PC-3 (cell line): Measurements from ENCODE around the gene SLC27A4. TPM values are rescaled to one million over a fixed set of nuclear protein-coding genes. Genes with fewer than 3 reads are reported as not detected.
A peak's percentile ranks its signal among the peaks of the same experiment; 100 is the strongest.
"Not testable (repeated sequence)": the region's sequence is repeated elsewhere in the genome, so short reads cannot be mapped to it uniquely, and the experiment has no call there.

Source experiments
- ATAC-seq: fragments of 200-7000 bp; cut with Tn5 transposase; 2 replicates; pipeline ENCODE4 v1.9.1; 2020; ENCODE audit warnings: mild to moderate bottlenecking, moderate library complexity
- BruUV-seq: library from RNA; stranded (reverse); fragments of 400-500 nt; replicated peaks from 2 replicates; lab custom pipeline; 2021; lab: Mats Ljungman, UMichigan
- CTCF ChIA-PET: fragments of 300-600 bp; sonication (Branson Sonifier 250); formaldehyde crosslinking; loops from one replicate; lab custom pipeline; 2022; ENCODE audit warnings: antibody characterized with exemption; lab: Charles Lee
- POLR2A ChIA-PET: fragments of 300-600 bp; sonication (Branson Sonifier 250); formaldehyde crosslinking; loops from one replicate; lab custom pipeline; 2022; ENCODE audit warnings: antibody characterized with exemption; ENCODE audit not compliant: unreplicated experiment; lab: Charles Lee
- DNase-seq: peaks from one replicate; pipeline ENCODE4 v3.0.0-alpha.2; 2015
- H2AFZ ChIP-seq: fragments of 300-600 bp; sonication (generic); 2 replicates; pipeline ENCODE4 v1.6.0; 2016; ENCODE audit warnings: antibody characterized with exemption, low read length
- H3F3A ChIP-seq: fragments of 300-600 bp; sonication (generic); one replicate; pipeline ENCODE4 v1.6.0; 2017; ENCODE audit warnings: antibody characterized with exemption, low read length, control low read depth, mild to moderate bottlenecking; ENCODE audit not compliant: unreplicated experiment
- H3K27ac ChIP-seq: fragments of 300-600 bp; sonication (generic); 2 replicates; pipeline ENCODE4 v1.5.1; 2016; ENCODE audit warnings: mild to moderate bottlenecking, low read length
- H3K27me3 ChIP-seq: fragments of 300-600 bp; sonication (generic); 2 replicates; pipeline ENCODE4 v1.6.1; 2016; ENCODE audit warnings: low read length, mixed read lengths
- H3K36me3 ChIP-seq: fragments of 300-600 bp; sonication (generic); 2 replicates; pipeline ENCODE4 v1.6.1; 2016; ENCODE audit warnings: low read depth, mixed run types, low read length, mixed read lengths
- H3K4me1 ChIP-seq: fragments of 300-600 bp; sonication (generic); 2 replicates; pipeline ENCODE4 v1.5.1; 2016; ENCODE audit warnings: low read length; ENCODE audit not compliant: insufficient read depth
- H3K4me2 ChIP-seq: fragments of 300-600 bp; sonication (generic); 2 replicates; pipeline ENCODE4 v1.6.0; 2016; ENCODE audit warnings: low read length
- H3K4me3 ChIP-seq: fragments of 300-600 bp; sonication (generic); 2 replicates; pipeline ENCODE4 v1.5.1; 2016; ENCODE audit warnings: mild to moderate bottlenecking, low read length, mixed read lengths
- H3K79me2 ChIP-seq: fragments of 300-600 bp; sonication (generic); 2 replicates; pipeline ENCODE4 v1.6.1; 2017; ENCODE audit warnings: low read length, mixed read lengths
- H3K9ac ChIP-seq: fragments of 300-600 bp; sonication (generic); 2 replicates; pipeline ENCODE4 v1.6.0; 2016; ENCODE audit warnings: mild to moderate bottlenecking, low read length
- H3K9me2 ChIP-seq: fragments of 300-600 bp; sonication (generic); replicated peaks from 2 replicates; pipeline ENCODE4 v1.6.1; 2016; ENCODE audit warnings: mixed run types, low read length, mixed read lengths
- H3K9me3 ChIP-seq: fragments of 300-600 bp; sonication (generic); 2 replicates; pipeline ENCODE4 v1.6.1; 2016; ENCODE audit warnings: low read length, mixed read lengths
- H4K20me1 ChIP-seq: fragments of 300-600 bp; sonication (generic); 2 replicates; pipeline ENCODE4 v1.6.1; 2016; ENCODE audit warnings: low read length, mixed read lengths
- EZH2 ChIP-seq: fragments of 300-600 bp; sonication (generic); IDR thresholded peaks from one replicate; pipeline ENCODE4 v1.6.1; 2017; ENCODE audit warnings: antibody characterized with exemption, mild to moderate bottlenecking, low read length; ENCODE audit not compliant: unreplicated experiment
- EZH2phosphoT487 ChIP-seq: fragments of 300-600 bp; sonication (generic); IDR thresholded peaks from 2 replicates; pipeline ENCODE4 v1.6.1; 2018; ENCODE audit warnings: mild to moderate bottlenecking, antibody characterized with exemption, low read length, borderline replicate concordance
- intact Hi-C: fragments of 100-400 bp; cut with micrococcal nuclease; formaldehyde crosslinking; loops from 2 replicates; pipeline ENCODE4 v1.9.0; 2023
- total RNA-seq: library from RNA; depleted of rRNA; stranded (reverse); fragments of >200 nt; gene quantifications from 2 replicates; pipeline ENCODE4 v1.2.3, GENCODE V29; 2014
- TF ChIP-seq, protein P1 (sequence below): fragments of 300-600 bp; sonication (generic); conservative IDR thresholded peaks from 2 replicates; pipeline ENCODE4 v1.5.1; 2017; ENCODE audit warnings: antibody characterized with exemption, low read depth, mild to moderate bottlenecking, low read length

SLC27A4 gene
- total RNA-seq, 1 experiment from 2014 or later, result 39.1 TPM

DNA sequence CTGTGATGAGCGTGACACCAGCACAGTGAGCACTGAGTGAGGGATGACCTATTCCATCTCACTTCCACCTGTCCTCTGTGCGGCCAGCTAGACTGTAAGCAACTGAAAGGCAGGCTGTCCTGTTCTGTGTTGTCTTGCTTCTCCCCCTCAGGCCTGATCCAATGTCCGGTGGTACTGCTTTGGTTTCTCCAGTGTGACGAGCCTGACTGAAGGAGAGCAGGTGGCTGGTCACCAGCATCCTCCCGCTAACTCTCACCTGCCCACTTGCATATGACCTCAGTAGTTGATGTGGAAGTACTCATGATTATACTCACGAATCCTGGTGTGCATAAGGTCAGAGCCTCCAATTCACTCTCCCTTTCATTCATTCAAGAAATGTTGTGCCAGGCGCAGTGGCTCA, 2.4 kb upstream of the SLC27A4 start:
- Histone ChIP-seq H3K79me2 (peaks cover 10% of the 10 kb centered on the region), H3K4me1 (no peaks in the 10 kb centered on the region), H2AFZ (no peak overlapping the region), H3K36me3 (no peaks in the 10 kb centered on the region), H3K9me3 (no peaks in the 10 kb centered on the region), H3K9ac (no peak overlapping the region), H3K9me2 (no peaks in the 10 kb centered on the region), H3K4me2 (no peak overlapping the region), H3K27me3 (no peaks in the 10 kb centered on the region), H3F3A (no peaks in the 10 kb centered on the region), H4K20me1 (no peaks in the 10 kb centered on the region), H3K27ac (no peak overlapping the region), H3K4me3 (no peak overlapping the region)
- ATAC-seq (no peak), DNase-seq (no peak)
- intact Hi-C loops, result no loop called here
- TF ChIP-seq EZH2phosphoT487, result no peak
- no peak for TF ChIP-seq EZH2
- TF ChIP-seq, protein P1, sequence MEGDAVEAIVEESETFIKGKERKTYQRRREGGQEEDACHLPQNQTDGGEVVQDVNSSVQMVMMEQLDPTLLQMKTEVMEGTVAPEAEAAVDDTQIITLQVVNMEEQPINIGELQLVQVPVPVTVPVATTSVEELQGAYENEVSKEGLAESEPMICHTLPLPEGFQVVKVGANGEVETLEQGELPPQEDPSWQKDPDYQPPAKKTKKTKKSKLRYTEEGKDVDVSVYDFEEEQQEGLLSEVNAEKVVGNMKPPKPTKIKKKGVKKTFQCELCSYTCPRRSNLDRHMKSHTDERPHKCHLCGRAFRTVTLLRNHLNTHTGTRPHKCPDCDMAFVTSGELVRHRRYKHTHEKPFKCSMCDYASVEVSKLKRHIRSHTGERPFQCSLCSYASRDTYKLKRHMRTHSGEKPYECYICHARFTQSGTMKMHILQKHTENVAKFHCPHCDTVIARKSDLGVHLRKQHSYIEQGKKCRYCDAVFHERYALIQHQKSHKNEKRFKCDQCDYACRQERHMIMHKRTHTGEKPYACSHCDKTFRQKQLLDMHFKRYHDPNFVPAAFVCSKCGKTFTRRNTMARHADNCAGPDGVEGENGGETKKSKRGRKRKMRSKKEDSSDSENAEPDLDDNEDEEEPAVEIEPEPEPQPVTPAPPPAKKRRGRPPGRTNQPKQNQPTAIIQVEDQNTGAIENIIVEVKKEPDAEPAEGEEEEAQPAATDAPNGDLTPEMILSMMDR, result no peak
- BruUV-seq, result no TSS peak
- ChIA-PET POLR2A (no interaction called here), CTCF (no interaction called here)

DNA sequence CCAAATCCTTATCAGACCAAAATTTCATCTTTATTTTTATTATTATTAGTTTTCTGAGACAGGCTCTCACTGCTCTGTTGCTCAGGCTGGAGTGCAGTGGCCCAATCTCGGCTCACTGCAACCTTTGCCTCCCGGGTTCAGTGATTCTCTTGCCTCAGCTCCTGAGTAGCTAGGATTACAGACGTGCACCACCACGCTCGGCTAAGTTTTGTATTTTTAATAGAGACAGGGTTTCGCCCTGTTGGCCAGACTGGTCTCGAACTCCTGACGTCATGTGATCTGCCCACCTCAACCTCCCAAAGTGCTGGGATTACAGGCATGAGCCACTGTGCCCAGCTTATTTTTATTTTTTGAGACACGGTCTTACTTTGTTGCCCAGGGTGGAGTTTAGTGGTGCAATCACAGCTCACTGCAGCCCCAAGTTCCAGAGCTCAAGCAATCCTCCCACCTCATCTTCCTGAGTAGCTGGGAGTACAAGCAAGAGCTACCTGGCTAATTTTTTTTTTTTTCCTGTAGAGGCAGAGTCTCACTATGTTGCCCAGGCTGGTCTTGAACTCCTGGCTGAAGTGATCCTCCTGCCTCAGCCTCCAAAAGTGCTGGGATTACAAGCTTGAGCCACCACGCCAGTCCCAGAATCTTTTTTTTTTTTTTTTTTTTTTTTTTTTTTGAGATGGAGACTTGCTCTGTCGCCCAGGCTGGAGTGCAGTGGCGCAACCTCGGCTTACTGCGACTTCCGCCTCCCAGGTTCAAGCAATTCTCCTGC, 1.3 kb upstream of the SLC27A4 start:
- BruUV-seq, ATAC-seq, H3K9me2 ChIP-seq, H3K9ac ChIP-seq, H3F3A ChIP-seq, POLR2A ChIA-PET, H3K27me3 ChIP-seq, H3K4me1 ChIP-seq, H3K27ac ChIP-seq, H2AFZ ChIP-seq, H3K4me3 ChIP-seq, H3K9me3 ChIP-seq, DNase-seq, H4K20me1 ChIP-seq, H3K36me3 ChIP-seq, intact Hi-C loops, CTCF ChIA-PET: not testable (repeated sequence)
- Histone ChIP-seq H3K4me2 (0 out of 2 replicates have a peak overlapping the region, but pooled peaks have one; percentile 78), H3K79me2 (peaks cover 10% of the 10 kb centered on the region)

DNA sequence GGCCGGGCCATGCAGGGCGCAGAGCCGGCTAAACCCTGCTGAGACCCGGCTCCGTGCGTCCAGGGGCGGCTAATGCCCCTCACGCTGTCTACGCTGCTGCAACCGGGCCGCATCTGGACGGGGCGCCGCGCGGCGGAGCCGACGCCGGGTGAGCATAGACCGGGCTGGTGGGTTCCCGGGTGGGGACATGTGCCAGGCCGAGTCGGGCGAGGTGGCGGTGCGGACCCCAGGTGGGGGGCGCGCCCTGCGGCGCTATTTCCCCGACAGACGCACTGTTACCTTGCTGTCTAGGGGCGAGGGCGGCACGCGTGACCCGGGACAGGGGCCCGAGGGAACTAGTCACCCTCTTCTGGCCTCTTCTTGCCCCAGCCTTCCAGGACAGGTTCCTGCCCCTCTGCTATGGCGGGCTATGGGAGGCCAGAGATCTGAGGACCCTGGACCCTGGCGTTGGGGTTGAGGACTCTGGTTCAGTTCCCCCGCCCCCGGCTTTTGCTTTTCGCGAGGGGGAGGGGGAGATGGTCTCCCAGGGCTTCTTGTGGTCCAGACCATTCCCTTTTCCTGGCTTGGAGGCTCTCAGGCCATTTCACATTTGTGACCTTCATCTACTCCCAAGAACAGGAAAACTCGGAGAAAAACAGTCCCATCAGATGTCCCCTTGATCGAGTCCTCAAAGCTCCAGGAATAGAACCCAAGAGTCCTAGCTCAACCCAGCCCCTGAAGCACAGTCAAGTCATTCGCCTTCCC, 536 bp downstream of the SLC27A4 start:
- Histone ChIP-seq H3K4me2 (peak overlapping the region; percentile 96), H3K4me3 (peak overlapping the region; percentile 84), H3K27me3 (no peaks in the 10 kb centered on the region), H3K79me2 (peaks cover 10% of the 10 kb centered on the region), H3K36me3 (no peaks in the 10 kb centered on the region), H2AFZ (peak overlapping the region; percentile 73), H3K9ac (peak overlapping the region; percentile 72), H3K27ac (0 out of 2 replicates have a peak overlapping the region, but pooled peaks have one; percentile 18), H3K9me3 (no peaks in the 10 kb centered on the region), H3K4me1 (no peaks in the 10 kb centered on the region), H3F3A (no peaks in the 10 kb centered on the region), H3K9me2 (no peaks in the 10 kb centered on the region), H4K20me1 (no peaks in the 10 kb centered on the region)
- CTCF ChIA-PET, result interaction anchor here (1.3 to 1.6 kb wide), 3 partner anchors 21 to 65 kb away, joined by 5 to 20 read pairs (median 10); partner anchors contain the start of genes GOLGA2 and SWI5
- ATAC-seq (peak; percentile 63), DNase-seq (no peak)
- intact Hi-C loops, result loop anchor here (1.0 to 2.0 kb wide), 2 partner anchors 18 to 46 kb away; partner anchors contain the start of genes COQ4 and TRUB2
- POLR2A ChIA-PET, result interaction anchor here (0.7 kb wide), 1 partner anchor 188 kb away, joined by 8 read pairs; no protein-coding TSS in a partner anchor
- no peak for TF ChIP-seq EZH2
- TF ChIP-seq EZH2phosphoT487, result no peak
- TF ChIP-seq, protein P1, result no peak
- TSS peak; percentile 21 for BruUV-seq
